Measurements from ENCODE around the gene TARBP1.
A peak's percentile ranks its signal among the peaks of the same experiment; 100 is the strongest.

TARBP1 gene

DNA sequence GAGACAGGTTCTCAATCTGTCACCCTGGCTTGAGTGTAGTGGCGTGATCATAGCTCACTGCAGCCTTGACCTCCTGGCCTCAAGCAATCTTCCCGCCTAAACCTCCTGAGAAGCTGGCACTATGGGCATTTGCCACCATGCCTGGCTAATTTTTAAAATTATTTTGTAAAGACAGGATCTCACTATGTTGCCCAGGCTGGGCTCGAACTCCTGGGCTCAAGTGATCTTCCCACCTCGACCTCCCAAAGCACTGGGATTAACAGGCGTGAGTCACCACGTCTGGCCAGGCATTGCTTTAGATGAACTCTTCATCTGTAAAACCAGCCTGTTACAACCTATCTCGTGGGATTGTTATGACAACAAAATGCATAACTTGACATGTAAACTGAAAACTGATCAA lies 103.3 kb downstream of the TARBP1 start:
- DNase-seq, result no peak

- no peak for DNase-seq
Observed at GRCh38 chr1:234373959-234374254, 105.1 kb downstream of the TARBP1 start.

DNA sequence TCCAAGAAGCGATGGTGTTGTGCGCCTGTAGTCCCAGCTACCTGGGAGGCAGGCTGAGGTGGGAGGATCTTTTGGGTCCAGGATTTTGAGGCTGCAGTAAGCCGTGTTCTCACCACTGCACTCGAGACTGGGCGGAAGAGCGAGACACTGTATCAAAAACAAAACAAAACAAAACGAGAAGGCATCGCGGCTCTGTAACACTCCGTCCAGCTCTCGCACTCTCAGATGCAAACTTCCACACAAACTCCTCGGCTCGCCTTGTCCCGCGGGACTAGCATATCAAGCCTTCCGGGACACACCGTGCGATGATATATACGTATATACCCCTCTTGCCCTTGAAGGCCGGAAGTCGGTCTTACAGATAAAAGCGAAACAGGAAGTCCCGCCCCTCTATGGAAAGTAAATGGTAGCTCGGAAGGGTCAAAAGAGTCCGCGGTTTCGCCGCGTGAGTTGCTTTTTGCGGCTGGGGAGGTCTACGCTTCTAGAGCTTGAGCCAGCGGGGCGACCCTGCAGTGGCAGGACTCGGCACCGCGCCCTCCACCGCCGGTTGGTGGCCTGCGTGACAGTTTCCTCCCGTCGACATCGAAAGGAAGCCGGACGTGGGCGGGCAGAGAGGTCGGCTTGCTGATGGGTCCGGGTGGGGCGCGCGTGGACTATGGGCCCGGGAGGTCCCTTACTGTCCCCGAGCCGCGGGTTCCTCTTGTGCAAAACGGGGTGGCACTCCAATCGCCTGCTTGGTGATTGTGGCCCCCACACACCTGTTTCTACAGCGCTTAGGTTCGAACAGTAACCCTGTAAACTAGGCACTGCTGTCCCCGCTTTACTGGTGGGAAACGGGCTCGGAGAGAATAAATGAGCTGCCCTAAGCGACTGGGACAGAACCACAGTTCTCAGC lies 105.7 kb downstream of the TARBP1 start, which contains the start of gene COA6:
Gene COA6, plus strand, starts transcription at position 393 of the 895 bp plus-strand sequence. Its CDS starts 11 bp downstream, at position 404.
- peak; percentile 87 for DNase-seq

GRCh38 chr1:234372011-234372757 lies 106.8 kb downstream of the TARBP1 start:
- DNase-seq, result no peak

GRCh38 chr1:234371414-234371813 lies 107.6 kb downstream of the TARBP1 start:
- no peak for DNase-seq

GRCh38 chr1:234369784-234370183 lies 109.2 kb downstream of the TARBP1 start:
- DNase-seq, result no peak

GRCh38 chr1:234369033-234369430 lies 109.9 kb downstream of the TARBP1 start:
- no peak for DNase-seq

DNA sequence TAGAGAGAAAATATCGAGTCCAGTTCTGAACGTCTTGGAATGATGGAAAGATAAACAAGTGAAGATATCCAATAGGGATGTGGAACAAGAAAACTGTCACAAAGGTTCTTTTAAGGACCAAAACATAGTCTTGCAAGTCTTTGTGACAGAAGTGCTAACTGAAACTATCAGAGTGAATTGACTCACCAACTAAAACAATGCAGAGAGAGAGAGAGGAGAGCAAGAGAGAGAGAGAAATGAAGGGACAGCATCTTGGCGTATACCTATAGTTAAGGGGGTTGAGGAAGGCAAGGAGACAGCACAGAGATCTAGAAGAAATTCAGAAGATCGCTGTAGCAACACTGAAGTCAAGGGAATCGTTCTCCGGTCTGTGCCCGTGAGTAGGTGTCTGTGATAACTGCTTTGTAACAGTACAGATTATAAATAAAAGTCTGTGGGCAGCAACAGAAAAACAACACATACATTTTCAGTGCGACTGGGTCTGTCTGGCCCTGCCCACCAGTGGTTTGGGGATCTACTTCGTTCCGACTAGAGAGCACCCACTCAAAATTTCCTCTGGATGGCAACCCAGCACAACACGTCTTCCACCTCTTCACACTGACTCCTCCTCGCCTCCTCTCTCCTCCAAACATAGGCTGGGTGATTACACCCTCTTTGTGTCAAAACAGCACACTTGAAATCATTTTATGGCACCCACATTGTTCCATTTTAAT lies 110.5 kb downstream of the TARBP1 start:
- no peak for DNase-seq

GRCh38 chr1:234362558-234362957 lies 116.4 kb downstream of the TARBP1 start:
- no peak for DNase-seq

GRCh38 chr1:234361102-234361603 lies 117.8 kb downstream of the TARBP1 start:
- no peak for DNase-seq

GRCh38 chr1:234357831-234358230 lies 121.1 kb downstream of the TARBP1 start:
- DNase-seq, result no peak

GRCh38 chr1:234356615-234357269 lies 122.2 kb downstream of the TARBP1 start:
- DNase-seq, result peak; percentile 71

DNA sequence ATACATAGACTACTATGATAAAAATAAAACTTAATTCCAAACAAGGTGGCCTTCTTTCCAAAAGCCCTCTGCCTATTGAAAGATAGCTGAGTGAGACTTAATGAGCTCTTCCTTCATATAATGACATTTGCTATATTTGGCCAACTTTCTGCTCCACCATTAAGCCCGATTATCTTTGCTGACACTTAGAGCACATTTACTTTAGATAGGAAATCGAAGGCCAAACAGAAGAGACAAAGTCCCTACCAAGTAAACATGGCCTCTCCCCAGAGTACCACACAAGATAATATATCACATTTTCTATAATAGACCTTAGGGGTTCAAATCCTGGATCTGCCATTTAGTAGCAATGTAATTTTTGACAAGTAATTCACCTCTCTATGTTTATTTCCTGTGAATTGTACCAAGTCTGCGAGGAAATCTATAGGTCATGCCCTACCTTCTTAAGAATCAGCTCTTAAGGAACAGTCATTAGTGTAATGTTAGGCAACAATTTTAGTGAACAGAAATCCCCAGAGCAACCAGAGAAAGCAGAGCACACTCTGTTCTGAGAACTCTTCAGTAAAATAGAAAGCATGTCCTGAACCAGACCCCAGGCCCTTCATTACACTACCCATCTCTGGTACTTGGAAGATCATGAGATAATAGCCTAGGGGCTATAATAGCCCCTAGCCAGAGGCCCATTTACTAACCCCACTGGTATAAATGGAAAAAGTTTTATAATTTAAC lies 123.0 kb downstream of the TARBP1 start:
- DNase-seq, result no peak

- DNase-seq, result no peak
Observed at GRCh38 chr1:234348964-234349363, 130.0 kb downstream of the TARBP1 start.

GRCh38 chr1:234345237-234345636 lies 133.7 kb downstream of the TARBP1 start:
- DNase-seq, result no peak

GRCh38 chr1:234342774-234343173 lies 136.2 kb downstream of the TARBP1 start:
- DNase-seq, result no peak

Measured in DMS79 (cell line).